ENCODE results near the gene TBXAS1.

- TF ChIP-seq CTCF (tag by site-specific recombination; IDR thresholded peaks at IDR 0.05), result no peak
- TF ChIP-seq ZNF202 (tag by site-specific recombination; IDR thresholded peaks at IDR 0.05; ENCODE audit: borderline replicate concordance), result no peak
- no peak for TF ChIP-seq ZNF114 (tag by site-specific recombination; IDR thresholded peaks at IDR 0.05)
- TF ChIP-seq SETDB1 (IDR thresholded peaks at IDR 0.05; ENCODE audit: insufficient read length, low read length), result no peak
- no peak for TF ChIP-seq PATZ1 (tag by site-specific recombination; IDR thresholded peaks at IDR 0.05)
- no peak for TF ChIP-seq OVOL3 (tag by site-specific recombination; IDR thresholded peaks at IDR 0.05)
- TF ChIP-seq ZNF398 (tag by site-specific recombination; IDR thresholded peaks at IDR 0.05), result no peak
- no peak for TF ChIP-seq ZNF639 (tag by site-specific recombination; IDR thresholded peaks at IDR 0.05)
- TF ChIP-seq SP2 (tag by site-specific recombination; IDR thresholded peaks at IDR 0.05), result no peak
- no peak for TF ChIP-seq REST (tag by site-specific recombination; IDR thresholded peaks at IDR 0.05)
- TF ChIP-seq ZNF792 (tag by site-specific recombination; IDR thresholded peaks at IDR 0.05), result no peak
Observed at GRCh38 chr7:140069298-140069949, 240.4 kb downstream of the TBXAS1 start.
